ENCODE measurements around the gene TMC6.
A peak's percentile ranks its signal among the peaks of the same experiment; 100 is the strongest.

Gene TMC6

DNA sequence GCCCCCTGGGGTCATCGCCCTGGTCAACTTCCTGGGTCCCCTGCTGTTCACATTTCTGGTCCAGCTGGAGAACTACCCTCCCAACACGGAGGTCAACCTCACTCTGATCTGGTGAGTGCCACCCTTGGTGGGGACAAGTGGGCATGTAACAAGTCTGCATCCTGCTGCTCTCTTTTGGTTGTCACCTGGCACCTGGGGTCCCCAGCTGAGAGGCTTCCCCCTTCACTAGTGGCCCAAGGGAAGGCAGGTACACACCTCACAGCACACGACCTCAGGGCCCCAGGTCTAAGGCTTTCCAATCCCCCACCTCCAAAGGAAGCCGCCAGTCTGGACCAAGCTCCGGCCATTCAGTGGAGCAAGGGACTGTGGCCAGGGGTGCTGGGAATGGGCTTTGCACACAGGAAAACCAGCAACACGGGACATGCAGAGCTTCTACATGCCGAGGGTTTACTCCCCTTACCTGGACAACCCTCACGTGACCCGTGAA, 6.4 kb upstream of the TMC6 start:
- no peak for DNase-seq

DNA sequence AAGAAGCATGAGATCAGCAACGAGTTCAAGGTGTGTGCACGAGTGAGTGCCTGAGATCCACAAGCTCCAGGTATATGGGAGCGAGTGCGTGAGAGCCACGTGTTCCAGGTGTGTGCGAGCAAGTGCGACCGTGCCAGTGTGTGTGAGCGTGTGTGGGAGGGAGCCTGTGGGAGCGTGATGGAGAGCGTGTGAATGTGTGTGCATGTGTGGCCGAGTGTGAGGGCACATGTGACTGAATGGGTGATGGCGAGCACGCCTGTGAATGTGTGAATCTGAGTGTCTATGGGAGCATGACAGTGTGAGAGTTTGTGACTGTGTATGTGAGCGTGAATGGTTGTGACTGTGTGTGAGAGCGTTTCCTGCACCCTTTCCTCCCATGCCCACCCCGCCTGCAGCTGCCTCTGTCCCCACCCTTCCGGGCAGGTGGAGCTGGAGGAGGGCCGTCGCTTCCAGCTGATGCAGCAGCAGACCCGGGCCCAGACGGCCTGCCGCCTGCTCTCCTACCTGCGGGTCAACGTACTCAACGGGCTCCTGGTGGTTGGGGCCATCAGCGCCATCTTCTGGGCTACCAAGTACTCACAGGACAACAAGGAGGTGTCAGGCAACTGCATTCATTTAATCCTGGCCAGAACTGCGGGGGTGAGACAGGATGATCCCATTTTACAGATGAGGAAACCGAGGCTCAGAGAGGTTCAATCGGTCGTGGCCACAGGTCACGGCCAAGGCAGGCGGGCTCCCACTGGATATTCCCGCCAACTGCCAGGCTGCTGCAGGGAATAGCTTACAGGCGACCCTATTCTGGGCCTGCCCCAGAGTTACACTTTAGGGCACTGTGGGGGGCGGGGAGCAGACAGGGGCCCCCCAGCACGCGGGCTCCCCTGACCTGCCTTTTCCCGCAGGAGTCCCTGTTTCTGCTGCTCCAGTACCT, 5.7 kb upstream of the TMC6 start:
- DNase-seq = peak; percentile 36 to 75 (median 56)

DNA sequence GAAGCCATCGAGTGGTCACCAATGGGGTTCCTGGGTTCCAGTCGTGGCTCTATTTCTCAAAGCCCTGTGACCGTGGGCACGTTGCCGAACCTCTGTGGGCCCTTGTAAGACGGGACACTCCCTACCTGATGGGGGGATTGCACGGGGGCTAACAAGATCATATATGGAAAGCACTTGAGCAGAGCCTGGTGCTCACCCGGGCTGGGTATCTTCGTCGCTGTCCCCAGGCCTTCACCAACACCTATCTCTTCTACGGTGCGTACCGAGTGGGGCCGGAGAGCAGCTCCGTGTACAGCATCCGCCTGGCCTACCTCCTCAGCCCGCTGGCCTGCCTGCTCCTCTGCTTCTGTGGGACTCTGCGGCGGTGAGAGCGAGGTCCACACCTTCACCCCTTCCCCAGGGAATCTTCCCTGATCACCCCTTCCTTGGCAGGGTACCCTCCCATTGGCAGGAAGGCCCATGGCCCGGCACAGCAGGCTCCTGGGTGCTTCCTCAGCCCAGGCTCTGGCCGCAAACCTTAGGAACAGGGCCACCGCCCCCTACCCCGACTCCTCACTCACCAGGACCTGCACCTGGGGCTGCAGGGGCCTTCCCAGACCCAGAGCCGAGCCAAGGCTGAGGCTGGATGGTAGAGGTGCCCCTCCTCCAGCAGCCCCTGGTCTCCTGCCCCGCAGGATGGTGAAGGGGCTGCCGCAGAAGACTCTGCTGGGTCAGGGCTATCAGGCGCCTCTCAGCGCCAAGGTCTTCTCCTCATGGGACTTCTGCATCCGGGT, 4.8 kb upstream of the TMC6 start:
- no peak for DNase-seq

DNA sequence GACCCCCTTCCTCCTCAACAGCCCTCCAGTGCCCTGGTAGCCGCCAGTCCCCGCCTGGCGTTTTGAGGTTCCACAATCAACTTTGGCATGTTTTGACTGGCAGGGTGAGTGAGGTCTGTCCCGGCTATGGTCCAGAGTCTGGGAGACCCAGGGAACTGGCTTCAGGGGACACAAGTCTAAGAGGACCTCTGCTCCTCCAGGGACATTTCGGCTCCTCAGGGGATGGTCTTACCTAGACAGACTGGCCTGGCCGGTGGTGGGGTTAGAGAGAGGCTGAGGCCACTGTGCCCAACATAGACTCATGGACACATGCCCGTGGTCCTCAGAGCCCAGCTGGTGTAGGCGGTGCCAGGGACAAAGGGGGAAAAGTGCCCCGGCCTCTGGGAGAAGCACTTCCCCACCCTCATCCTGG, 4.2 kb upstream of the TMC6 start:
- no peak for DNase-seq

GRCh38 chr17:78132084-78132676, 3.6 kb upstream of the TMC6 start:
- DNase-seq = peak in 2 of 4 experiments; percentile 52 to 59

- DNase-seq = peak in 1 of 4 experiments; percentile 45
These were observed 2.9 kb upstream of the TMC6 start for GRCh38 chr17:78131172-78132083.

DNA sequence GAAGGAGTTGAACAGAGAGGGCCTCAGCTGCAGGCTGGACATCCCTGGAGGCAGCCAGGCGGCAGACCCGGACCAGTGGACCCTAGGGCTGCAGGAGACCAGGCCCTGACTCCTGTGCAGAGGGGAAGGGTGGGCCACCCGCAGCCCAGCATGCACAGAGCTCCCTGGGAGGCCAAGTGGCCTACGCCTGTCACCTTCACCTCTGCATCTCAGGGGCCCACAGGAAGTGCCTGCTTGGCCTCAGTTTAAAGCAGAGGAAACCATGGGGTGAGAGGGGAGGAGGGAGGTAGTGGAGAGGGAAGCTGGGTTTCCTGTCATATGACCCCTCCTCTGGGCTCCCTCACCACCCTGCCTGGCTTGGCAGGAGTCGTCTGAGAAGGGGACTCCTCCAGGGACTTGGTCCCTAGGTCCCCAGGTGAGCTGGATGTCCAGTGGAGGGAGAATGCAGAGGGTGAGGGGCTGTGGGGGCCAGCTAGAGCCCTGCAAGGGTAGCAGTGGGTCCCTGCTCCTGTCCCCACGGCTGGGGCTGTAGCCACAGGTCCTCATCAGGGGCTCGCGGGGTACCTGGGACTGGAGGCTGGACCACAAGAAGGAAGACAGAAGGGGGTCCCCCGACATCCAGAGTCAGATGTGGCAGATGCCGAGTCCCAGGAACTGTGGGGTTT, 2.0 kb upstream of the TMC6 start, which contains the start of gene TMC8:
TSS of gene TMC8 (plus strand) at position 335 of the 665 bp plus-strand sequence. CDS start 818 bp downstream, outside the sequence.
- peak in 3 of 4 experiments; percentile 28 to 78 (median 71) for DNase-seq

DNA sequence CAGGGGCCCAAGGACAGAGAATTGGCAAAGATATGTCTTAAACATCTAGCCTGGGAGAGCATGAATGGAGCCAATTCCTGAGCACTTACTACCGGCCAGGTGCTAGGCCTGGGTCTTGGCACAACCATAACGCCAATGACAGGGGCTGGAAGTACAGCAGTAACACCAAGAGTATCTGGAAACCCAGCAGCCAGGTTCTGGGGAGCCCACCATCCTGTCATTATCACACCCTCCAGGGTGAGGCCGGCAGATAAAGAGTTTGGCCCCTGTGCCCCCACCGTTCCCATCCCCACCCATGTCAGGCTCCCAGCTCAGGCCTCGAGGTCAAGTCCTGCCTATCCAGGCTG, 1.5 kb upstream of the TMC6 start:
- no peak for DNase-seq

DNA sequence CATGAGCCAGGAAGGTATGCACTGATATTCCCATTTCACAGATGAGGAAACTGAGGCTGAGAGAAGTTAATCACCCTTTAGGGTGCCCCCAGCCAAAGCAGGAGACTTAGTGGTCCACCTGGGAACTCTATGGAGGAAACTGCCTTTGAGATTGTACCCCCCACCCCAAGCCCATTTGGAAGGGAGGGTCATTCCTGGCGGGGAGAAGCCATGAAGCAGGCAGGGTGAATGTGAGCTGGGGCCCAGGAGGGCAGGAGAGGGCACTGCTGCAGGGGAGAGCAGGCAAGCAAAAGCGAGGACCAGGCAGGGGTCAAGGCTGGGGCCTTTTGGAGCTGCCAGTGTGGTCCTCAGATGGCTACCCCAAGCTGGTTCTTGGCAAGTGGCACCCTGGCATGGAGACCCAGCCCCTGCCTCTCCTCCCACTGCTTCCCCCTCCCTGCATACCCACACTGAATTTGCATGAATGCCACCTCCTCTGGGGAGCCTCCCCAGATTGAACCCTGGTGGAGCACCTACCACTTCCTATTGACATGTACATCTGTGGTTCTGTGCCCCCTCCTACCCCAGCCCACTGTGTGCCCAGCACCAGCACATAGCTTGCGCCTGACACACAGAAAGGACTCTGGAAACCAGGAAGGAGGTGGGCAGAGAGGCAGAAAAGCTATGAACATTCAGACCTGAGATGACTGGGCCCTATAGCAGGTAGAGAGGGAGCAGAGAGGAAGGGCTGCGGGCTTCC, 965 bp upstream of the TMC6 start:
- peak in 1 of 4 experiments; percentile 31 for DNase-seq

DNA sequence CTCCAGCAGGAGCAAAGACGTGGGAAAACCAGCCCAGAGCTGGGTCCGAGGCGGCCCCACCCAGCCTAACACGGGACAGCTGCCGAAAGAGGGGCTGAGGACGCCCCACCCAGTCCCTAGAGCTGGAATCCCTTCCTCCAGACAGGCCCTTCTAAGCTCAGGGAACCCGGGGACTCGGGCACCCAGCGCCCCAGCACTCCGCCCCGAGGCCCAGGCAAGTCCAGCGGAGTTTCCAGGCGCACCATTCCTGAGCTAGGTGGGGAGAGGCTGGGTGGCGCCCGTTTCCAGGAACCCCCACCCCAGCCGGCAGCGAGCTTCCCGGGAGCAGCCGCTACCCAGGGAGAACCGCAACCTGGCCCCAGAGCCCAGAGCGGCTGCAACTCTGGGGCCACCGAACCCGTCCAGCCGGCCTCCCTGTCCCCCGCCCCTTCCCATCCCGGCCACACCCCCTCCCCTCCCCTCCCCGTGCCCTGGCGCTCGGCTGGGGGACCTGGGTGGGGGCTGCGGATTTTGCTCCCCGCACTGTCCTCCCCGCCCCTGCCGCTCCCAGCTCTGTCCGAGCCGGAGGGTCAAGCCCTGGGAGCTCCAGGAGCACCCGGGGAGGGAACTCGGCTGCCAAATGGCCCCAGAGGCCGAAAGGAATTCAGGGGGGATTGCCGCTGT, 536 bp downstream of the TMC6 start:
- DNase-seq = no peak

DNA sequence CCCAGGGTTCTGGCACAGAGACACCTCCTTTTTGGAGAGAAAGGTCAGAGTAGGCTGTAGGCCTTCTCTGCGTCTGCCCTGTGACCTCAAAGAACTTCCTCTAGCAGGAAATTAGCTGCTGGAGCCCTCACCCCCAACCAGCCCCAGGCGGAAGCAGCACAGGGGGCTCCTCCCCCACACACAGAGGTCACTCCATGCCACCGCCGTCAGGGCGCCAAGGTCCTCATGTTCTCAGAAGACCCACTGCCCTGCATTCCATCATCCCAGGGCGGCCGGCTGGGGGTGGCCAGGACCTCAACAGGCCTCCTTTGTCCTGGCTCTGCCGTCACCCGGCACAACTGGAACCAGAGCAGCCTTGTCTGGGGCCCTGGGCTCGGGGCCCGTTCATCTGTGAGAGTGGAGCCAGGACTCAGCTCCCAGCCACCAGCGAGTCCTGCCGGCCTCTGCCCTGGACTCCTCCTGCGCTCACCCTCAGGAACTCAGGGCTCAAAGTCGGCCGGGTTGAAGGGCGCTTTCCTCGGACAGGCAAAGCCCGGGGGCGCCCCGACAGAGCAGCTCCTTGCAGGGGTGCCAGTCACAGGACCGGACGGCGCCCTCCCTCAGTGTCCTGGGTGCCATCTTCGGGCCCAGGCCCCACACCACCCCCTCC, 1.2 kb downstream of the TMC6 start:
- DNase-seq = peak in 2 of 4 experiments; percentile 58 to 70

DNA sequence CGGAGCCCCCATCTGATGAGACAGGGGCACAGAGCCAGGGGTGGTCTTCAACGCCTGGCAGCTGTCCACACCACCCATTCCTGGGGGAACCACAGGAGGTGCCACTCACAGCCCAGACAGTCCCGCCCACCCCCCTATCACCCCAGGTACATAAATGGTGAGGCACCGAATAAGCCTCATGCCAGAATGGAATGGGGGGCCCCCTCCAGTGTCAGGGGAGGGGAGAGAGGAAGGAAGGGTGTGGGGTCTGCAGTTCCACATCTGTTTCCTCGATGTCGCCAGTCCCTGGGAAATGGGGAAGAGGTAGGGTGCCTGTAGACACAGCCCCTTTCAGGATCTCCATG, 1.7 kb downstream of the TMC6 start:
- no peak for DNase-seq

GRCh38 chr17:78125976-78126894, 2.3 kb downstream of the TMC6 start:
- no peak for DNase-seq

GRCh38 chr17:78125138-78125913, 3.2 kb downstream of the TMC6 start:
- DNase-seq = no peak

DNA sequence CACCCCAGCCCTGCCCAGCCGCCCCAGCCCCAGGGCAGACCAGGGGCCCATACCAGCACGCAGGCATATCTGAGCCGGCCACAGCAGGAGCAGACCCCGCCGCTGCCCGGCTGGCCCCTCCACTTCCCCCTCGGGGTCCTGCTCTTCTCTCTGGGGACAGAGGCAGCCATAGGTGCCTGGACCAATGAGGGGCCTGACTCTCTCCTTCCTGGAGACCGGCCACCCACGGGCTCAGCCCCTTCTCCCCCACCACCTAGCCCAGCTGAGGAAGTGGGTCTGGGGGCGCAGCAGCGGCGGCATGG, 3.8 kb downstream of the TMC6 start:
- DNase-seq = no peak

- no peak for DNase-seq
These were observed 4.3 kb downstream of the TMC6 start for GRCh38 chr17:78124081-78124835.

DNA sequence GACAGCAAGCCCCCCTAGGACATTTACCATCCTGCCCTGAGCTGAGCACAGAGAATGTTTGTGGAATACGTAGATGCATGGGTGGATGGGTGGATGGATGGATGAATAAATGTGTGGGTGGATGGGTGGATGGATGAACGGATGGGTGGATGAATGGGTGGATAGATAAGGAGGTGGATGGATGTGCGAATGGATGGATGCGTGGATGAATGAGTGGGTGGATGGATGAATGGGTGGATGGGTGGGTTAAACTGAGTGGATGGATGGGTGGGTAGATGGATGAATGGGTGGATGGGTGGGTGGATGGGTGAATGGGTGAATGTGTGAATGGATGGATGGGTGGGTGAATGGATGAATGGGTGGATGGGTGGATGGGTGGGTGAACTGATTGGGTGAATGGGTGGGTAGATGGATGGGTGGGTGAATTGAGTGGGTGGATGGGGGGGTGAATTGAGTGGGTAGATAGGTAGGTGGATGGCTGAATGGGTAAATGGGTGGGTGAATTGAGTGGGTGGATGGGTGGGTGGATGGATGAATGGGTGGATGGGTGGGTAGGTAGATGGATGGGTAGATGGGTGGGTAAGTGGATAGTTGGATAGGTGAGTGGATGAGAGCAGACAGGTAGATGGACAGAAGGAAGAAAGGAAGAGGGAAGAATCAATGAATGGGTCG, 5.2 kb downstream of the TMC6 start:
- DNase-seq = no peak

Data from activated CD4-positive, CD25-positive, alpha-beta regulatory T cell (primary cell).